ENCODE measurements around the gene PRKCD.

The PRKCD gene

DNA sequence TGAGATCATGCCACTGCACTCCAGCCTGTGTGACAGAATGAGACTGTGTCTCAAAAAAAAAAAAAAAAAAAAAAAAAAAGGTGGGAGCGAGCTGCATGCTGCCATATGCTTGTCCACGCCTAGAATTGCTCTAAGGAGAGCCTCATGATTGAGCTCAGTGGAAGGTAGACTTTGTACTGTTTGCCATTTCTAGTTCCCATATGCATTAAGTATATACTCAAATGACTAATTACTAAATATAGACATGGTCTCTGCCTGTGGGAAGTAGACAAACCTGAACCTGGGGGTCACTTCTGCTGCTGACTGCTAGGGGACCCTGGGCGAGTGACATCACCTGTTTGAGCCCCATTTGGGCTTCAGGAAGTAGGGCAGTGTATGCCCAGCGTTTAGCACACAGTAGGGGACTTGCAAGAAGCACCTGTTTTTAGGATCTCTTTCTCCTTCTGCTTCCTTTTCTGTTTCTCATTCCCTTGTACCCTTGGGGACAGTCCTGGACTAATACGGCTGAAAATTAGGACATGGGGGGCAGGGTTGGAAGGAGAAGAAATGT is 27.2 kb downstream of the PRKCD start:
- TF ChIP-seq CTCF (IDR thresholded peaks at IDR 0.05) (no peak), ZFX (IDR thresholded peaks at IDR 0.05; ENCODE audit: borderline replicate concordance) (no peak)
- no peak overlapping the region for H3K27ac ChIP-seq

- no peak overlapping the region for H3K27ac ChIP-seq
- no peak for TF ChIP-seq CTCF (IDR thresholded peaks at IDR 0.05)
- no peak for TF ChIP-seq ZFX (IDR thresholded peaks at IDR 0.05; ENCODE audit: borderline replicate concordance)
These were observed 27.7 kb downstream of the PRKCD start for GRCh38 chr3:53188720-53189119.

- TF ChIP-seq ZFX (IDR thresholded peaks at IDR 0.05; ENCODE audit: borderline replicate concordance), result no peak
- TF ChIP-seq CTCF (IDR thresholded peaks at IDR 0.05), result no peak
- no peak overlapping the region for H3K27ac ChIP-seq
These were observed 28.3 kb downstream of the PRKCD start for GRCh38 chr3:53189276-53189675.

- H3K27ac ChIP-seq, result no peak overlapping the region
- TF ChIP-seq CTCF (IDR thresholded peaks at IDR 0.05), result no peak
- no peak for TF ChIP-seq ZFX (IDR thresholded peaks at IDR 0.05; ENCODE audit: borderline replicate concordance)
These were observed 29.6 kb downstream of the PRKCD start for GRCh38 chr3:53190659-53191058.

DNA sequence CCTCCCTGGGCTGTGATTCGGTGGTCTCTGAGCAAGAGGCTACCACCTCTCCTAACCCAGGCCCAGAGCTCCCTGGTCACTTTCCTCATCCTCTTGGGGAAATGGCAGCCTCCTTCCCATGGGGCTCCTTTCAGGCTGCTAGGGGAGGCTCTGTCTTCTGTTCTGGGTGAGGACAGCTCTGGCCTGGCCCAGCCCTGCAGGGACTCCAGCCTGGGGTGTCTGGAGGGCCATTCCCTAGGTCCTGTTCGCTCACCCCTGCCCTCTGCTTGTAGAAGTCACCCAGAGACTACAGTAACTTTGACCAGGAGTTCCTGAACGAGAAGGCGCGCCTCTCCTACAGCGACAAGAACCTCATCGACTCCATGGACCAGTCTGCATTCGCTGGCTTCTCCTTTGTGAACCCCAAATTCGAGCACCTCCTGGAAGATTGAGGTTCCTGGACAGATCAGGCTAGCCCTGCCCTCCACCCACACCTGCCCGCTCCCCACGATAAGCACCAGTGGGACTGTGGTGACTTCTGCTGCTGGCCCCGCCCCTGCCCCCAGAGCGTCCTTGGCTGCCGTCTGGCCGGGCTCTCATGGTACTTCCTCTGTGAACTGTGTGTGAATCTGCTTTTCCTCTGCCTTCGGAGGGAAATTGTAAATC is 30.9 kb downstream of the PRKCD start:
- H3K27ac ChIP-seq, result peak overlapping the region; percentile 61; the same call in 1 of the 2 replicates

GRCh38 chr3:53192608-53193007 is 31.6 kb downstream of the PRKCD start:
- H3K27ac ChIP-seq, result peak overlapping the region; percentile 61
- TF ChIP-seq ZFX (IDR thresholded peaks at IDR 0.05; ENCODE audit: borderline replicate concordance) (no peak), CTCF (IDR thresholded peaks at IDR 0.05) (no peak)

More for the DNA sequence above, 30.9 kb downstream of the PRKCD start:
- TF ChIP-seq CTCF (IDR thresholded peaks at IDR 0.05), result no peak

- peak overlapping the region; percentile 61 for H3K27ac ChIP-seq
- no peak for TF ChIP-seq CTCF (IDR thresholded peaks at IDR 0.05)
- no peak for TF ChIP-seq ZFX (IDR thresholded peaks at IDR 0.05; ENCODE audit: borderline replicate concordance)
These were observed 32.6 kb downstream of the PRKCD start for GRCh38 chr3:53193466-53194209.
